Measurements from ENCODE around the gene TREM1.
"Not testable (repeated sequence)": the region's sequence is repeated elsewhere in the genome, so short reads cannot be mapped to it uniquely, and the experiment has no call there.

TREM1 gene

DNA sequence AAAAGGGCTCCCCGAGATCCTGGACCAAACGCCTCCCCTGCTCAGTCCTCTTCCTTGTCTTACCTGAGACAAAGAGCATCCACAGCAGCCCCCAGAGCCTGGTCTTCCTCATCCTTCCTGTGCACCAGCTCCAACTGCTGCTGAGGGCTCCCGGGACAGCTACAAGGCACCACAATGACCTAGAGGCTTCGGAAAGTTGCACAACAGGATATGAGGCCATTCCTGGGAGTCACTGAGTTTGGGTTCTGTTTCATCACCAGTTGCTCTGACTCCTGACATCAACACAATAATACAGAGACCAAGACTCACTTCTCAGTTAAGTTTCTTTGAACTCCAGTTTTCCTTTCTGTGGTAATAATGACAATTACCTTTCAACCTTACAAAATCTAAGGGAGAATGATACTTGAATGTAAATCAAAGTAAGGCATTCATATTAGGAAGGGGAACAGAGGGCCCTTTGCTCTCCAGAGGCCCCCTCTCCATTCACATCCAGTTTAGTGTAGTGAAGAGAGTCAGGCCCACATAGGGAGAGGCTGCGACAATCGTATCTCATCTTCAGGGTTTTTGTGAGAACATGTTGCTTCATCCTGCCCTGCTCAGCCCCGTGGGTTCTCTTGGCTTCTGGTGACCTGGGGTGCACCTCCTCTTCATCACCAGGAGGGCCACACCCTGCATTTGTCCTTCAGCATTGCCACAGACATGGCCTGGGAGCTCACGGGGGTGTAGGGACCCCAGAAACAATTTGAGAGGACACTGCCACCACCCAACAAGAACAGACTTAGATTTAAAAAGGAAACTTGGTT lies at the start of gene TREM1:
Gene TREM1 (minus strand): TSS at position 139 of the 803 bp plus-strand sequence. CDS start 27 bp downstream, at position 112.
- no peak for DNase-seq (ENCODE audit: low read depth)

DNA sequence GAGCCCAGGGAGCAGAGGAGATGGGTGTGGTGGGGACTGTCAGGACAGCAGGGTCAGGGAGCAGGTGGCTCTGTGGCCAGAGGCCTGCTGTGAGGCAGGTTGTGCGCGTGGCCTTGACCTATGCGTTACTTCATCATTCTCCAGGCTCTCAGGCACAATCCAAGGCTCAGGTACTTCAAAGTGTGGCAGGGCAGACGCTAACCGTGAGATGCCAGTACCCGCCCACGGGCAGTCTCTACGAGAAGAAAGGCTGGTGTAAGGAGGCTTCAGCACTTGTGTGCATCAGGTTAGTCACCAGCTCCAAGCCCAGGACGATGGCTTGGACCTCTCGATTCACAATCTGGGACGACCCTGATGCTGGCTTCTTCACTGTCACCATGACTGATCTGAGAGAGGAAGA lies 49.5 kb upstream of the TREM1 start:
- no peak for DNase-seq (ENCODE audit: low read depth)

DNA sequence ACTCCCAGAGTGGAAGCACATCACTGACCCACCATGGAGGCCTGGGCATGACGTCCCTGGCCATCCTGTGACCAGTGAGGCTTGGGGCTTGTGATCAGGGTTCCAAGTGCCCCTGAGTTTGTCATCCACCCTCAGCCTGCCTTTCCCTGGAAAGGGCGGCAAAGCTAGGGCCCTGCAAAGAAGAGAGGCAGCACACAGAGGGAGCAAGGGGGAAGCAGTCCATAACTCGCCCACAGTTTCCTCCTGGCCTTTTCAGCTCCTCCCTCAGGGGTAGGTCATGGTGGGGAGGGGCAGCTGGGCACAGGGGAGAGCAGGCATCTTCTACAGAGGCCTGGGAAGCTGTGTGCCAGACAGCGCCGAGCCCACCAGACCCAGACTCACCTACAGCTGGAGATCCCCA lies 48.8 kb upstream of the TREM1 start, which contains the start of gene NCR2:
Gene NCR2 (plus strand): TSS at position 313 of the 400 bp plus-strand sequence. CDS start 269 bp downstream, outside the sequence.
- DNase-seq (ENCODE audit: low read depth), result no peak

DNA sequence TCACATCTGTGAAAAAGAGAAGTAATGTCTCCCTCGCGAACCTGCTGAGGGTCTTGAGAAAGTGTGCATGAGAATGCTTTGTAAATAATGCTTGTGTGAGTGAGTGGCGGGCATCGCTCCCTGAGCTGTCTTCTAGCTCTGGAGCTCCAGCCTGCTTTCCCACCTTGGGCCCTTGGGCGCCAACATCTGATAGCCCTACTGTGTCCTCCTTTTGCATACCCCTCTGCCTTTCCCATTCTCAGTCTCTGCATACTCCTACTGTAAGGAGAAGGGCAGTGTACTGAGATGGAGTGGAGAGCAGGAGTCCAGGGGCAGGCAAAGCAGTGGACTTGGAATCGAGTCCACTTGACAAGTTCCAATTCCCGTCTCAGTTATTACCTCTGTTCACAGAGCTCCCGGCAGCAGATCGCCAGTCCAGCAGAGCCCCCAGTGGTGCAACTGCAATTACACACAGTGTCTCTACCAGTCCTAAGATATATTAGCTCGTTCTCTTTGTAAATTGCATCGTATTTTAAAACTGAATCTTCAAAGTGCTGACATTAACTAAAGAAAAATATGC lies 48.1 kb upstream of the TREM1 start:
- no peak for DNase-seq (ENCODE audit: low read depth)

DNA sequence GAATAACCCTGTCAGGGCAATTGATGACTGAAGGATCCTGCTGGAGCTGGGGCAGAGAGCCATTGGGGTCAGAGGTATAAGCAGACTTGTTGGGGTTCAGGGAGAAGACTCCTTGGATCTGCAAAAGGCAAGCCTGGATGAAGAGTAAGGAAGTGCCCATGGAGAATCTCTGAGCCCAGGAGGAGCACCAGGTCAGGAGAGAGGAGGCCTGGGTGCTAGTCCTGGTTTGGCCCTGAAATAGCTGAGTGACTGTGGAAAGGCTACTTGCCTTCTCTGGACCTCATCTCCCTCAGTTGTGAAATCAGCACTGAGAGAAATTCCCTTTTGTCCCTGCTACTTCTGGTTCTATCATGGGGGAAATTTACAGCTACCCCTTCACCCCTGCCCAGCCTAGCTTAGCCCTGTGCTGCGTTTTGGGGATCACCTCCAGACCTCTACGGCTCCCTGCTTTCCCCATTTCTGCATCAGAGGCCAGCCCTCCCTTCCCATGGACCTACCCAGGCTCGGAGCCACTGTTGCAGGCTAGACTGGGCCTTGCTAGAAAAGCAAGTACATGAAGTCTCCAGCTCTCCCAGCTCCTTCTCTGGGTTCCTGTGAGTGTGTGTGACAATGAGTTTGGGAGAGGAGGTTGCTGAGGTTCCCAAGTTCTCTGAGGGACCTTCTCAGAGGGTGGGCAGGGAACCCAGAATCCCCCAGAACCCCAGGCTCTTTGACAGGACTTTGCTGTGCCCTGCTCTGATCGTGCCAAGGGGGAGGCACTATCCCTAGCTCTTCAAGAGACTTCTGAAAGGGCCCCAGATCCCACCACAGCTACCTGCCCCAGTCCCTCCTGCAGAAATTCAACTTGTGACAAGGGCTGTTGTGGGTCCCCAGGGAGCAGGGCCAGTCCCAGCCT lies 46.6 kb upstream of the TREM1 start:
- DNase-seq (ENCODE audit: low read depth), result no peak

DNA sequence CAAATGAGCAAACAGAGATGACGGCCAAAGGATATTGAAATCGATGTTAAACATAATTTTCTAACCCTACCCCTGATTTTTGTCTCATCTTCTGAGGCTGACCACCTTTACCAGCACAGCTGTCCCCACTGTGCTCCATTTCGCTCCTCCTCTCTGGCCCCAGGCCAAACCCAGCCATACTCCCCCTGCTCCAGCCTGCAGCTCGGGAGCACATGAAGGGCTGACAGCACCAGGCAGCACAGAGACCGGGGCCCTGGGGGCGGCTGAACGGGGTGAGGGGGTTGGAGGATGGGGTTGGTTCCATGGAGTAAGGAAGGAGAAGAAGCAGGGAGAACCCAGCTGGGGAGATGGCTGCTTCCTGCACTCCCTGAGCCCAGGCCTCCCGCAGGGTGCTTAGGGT lies 45.8 kb upstream of the TREM1 start:
- no peak for DNase-seq (ENCODE audit: low read depth)

DNA sequence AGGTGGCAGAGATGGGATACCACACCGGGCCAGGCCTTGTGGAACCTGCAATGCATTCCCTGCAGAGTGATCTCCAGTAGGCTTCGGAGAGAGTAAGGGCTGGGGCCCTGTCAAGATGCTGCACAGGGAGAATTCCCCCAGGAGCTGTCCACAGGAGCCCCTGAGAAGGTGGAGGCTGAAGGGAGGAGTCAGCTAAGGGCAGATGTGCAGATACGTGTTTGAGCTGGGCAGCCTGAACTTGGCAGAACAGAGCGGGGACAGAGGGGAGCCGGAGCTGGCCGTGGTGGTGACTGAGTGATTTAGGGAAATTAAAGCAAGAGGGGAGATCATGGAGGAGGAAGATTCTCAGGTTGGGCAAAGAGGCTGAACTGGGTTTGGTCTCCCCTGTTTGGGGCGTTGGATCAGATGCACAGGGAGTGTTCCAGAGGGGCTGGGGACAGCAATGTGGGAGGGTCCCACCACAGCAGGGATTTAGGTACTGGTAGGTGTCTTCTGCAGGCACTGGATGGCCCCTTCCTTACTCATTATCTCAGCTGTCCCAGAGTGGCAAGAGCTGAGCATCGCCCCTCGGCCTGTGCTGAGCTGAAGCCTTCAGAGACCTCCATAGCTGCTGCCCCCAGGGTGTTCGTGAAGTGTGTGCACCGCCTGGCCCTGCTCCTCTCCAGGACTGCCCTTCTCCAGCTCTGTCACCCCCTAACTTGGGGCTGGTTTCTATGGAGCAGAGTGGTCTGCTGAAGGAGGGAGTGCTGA lies 45.1 kb upstream of the TREM1 start:
- DNase-seq (ENCODE audit: low read depth), result no peak

DNA sequence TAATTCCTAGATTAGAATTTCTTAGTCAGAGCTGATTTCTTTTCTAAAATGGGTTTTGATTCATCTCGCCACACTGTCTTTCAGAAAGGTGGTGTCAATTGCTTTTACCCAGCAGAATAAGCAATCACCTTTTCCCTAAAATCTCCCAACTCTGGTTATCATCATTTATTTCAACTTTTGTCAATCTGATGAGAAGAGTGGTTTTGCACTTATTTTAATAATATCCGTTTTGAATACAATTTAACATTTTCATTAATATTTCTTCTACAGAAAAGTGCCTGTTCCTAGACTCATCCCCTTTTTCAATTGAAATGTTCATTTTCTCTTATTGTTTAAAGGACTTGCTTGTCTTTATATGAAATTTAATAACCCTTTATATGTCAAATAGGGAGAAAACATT lies 40.7 kb upstream of the TREM1 start:
- no peak for DNase-seq (ENCODE audit: low read depth)

DNA sequence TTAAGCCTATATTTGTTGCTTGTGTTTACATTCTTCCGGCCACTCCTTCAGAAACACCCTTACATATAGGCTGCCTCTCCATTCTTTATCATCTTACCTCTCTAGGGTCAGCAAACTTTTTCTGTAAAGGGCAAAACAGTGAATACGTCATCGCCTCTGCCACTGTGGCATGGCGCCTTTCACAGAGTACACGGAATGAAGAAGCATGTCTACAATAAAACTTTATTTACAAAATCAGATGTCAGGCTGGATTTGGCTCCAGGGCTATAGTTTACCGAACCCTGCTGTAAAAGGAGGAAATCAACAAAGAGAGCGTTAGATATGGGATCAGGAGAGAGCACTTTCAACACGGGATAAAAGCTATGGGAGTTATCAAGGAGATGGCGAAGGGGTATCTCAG lies 39.6 kb upstream of the TREM1 start:
- no peak for DNase-seq (ENCODE audit: low read depth)

DNA sequence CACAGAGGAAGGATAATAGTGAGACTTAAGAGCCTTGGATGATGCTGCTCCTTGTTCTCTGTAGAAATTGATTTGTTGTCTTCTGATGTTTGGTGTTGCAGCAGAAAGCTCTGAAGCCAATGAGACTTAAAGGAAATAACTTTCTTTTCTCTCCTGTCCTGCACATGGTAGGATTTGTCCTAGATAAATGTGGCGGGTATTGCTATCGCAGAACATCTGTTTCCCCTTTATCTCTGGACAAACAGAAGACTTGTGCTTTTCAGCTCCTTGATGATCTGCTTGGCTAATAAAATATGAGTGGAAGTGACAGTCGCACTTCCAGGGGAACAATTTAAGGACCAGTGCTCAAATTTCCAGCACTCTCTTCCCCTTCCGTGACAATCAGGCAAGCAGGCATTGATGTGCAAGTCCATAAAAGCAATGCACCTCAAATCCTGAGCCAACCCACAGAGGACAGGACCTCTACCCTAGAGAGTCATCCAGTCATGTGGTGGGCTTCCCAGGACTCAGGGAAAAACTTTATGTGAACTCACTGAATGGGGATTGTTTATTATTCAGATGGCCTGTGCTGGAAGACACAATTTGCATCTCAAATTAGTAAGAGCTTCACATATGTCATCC lies 39.1 kb upstream of the TREM1 start:
- no peak for DNase-seq (ENCODE audit: low read depth)

DNA sequence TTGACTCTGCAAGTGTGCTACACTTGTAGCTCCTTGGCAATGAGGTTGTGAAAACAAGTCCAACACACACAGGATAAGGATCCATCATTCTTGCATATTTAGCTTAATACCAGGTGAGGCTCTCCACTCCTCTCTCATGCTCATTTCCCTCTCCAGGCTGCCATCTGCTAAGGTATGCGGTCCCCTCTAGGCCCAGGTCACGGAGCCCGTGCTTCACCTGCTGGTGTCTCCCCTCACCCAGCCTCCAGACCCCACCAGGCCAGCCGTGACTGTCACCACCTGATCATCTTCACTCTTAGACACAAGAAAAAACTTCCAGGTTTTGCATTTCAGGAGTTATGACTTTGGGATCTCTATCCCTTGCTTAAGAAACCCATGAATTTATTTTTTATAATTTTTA lies 34.7 kb upstream of the TREM1 start:
- DNase-seq (ENCODE audit: low read depth), result no peak

DNA sequence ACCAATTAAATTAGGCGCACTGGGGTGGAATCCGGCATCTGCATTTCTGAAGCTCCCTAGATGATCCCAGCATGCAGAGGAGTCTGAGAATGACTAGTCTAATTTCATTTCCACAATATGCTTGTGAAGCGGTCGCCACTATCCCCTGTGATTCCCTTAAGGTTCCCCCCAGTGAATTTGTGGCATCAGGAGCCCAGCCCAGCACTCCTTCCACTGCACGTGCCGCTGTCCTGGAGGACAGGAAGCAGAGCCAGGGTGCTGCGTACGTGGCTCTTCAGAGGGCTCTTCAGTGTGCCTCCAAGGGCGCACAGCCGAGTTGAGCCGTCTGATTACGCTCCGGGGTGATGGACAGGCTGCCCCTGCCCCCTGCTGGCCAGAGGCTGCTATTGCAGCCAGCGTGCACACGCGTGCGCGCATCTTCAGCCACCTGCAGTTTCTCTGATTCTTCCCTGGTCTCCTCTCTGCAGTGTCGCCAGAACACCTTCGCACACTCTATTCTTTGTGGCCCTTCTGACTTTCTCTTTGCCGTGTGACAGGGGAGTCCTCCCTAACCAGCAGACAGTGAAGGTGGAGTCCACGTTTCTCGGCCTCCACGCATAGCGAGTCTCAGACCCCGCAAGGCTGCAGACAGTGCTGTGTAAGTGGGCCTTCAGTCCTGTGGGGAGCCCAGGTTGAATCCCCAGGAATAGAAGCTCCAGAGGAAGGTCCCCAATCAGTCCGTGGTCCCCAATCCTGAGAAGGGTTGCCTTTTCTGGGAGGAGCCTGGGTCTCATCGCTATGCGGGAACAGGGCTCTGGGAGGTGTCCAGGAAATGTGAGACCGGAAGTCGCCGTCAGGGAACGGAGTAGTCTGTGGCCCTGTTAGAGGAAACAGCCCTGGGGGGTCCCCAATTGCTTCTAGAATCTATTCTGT lies 32.4 kb upstream of the TREM1 start:
- peak; percentile 78 for DNase-seq (ENCODE audit: low read depth)

DNA sequence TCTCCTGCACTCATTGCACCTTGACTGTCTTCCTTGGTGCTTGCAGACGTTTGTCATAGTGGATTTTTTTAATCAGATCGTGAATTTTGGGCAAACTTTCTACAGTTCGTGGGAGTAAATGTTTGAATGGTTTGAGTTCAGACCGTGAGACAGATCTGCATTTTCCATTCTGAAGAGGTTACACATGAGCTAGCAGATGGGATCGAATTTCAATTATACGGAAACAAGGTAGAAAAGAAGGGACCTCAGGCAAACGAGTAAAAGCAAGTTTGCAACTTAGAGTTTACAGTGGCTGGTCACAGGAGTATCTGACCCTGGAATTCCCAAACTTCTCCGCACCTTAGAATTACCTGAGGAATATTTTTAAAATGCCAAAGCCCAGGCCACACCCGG lies 31.8 kb upstream of the TREM1 start:
- no peak for DNase-seq (ENCODE audit: low read depth)

DNA sequence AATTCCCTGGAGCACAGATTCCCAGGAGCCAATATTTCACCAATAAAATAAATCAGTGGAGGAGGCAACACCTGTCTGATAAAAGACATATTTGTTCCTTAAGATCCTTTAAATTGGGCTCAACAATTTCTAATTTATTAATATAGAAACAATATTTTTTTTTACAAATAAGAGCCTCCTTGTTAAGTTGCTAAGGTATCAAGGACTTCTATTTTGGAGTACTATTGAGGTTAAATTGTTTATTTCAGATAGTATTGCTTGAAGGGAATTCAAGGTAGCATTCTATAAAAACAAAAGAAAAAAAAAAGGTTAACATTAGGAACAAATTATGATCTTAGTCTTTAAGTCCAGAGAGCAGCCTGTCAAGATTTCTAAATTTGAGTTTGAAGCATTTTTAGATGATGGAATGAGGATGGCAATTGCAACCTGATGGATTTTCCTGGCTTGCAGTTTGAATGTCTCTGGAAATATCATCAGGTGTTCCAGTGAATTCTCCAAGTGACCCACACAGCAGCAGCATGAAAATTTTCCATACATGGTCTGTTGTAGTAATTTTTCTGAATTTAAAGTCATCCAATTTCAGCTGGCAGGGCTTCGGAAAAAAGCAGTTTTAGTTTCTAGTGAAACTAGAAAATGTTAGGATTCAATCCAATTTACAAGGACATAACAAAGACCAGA lies 29.6 kb upstream of the TREM1 start:
- DNase-seq (ENCODE audit: low read depth), result no peak

DNA sequence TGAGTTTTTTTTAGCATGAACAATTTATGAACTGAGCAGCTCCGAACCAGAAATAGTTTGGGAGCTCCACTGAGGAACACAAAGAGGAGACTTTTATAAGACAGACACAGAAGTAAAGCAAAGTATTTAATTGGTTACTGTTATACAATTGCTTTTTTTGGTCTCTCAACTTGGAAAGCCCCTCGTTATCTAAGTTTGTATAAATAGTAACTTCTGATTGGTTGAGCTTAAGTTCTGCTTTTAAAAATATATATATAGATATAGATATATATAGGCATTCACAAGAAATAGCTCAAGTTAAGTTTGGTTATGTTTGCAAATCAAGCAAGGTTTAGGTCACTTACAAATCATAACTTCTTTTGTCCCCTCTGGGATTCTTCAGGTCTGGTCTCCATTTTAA lies 28.7 kb upstream of the TREM1 start:
- DNase-seq (ENCODE audit: low read depth), result no peak

DNA sequence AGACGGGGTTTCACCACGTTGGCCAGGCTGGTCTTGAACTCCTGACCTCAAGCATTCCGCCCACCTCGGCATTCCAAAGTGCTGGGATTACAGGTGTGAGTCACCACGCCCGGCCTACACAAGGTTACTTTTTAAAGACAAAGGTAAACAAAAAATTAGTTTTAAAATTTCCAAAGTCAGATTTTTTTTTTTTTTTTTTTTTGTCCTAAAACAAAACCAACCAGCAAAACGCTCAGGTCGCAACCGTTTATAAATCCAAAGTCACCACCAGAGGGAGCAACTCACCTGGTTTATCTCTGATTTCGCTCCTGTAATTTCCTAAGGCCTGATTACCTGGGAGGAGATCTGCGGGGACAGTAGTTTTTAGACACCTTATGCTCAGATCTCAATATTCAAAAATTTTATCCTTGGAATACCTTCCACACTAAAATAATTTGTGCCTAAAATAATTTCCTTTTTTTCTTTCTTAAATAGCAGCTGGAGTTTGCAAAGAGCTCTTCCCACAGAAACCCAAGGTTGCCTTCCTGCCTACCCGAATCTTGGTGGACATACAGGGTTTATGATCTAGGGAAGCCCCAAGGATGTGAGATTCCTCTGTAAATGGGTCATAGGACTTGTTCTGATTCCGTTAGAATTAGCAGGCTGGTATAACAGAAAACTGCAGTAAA lies 19.8 kb upstream of the TREM1 start:
- DNase-seq (ENCODE audit: low read depth), result no peak

DNA sequence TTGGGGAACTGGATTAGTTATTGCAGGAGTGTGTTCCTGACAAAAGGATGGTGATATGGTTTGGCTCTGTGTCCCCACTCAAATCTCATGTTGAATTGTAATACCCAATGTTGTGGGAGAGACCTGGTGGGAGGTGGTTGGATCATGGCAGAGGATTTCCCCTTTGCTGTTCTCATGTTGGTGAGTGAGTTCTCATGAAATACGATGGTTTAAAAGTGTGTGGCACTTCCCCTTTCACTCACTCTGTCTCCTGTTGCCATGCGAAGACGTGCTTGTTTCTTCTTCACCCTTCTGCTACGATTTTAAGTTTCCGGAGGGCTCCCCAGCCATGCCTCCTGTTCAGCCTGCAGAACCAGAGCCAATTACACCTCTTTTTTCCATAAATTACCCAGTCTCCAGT lies 16.2 kb upstream of the TREM1 start:
- DNase-seq (ENCODE audit: low read depth), result no peak

DNA sequence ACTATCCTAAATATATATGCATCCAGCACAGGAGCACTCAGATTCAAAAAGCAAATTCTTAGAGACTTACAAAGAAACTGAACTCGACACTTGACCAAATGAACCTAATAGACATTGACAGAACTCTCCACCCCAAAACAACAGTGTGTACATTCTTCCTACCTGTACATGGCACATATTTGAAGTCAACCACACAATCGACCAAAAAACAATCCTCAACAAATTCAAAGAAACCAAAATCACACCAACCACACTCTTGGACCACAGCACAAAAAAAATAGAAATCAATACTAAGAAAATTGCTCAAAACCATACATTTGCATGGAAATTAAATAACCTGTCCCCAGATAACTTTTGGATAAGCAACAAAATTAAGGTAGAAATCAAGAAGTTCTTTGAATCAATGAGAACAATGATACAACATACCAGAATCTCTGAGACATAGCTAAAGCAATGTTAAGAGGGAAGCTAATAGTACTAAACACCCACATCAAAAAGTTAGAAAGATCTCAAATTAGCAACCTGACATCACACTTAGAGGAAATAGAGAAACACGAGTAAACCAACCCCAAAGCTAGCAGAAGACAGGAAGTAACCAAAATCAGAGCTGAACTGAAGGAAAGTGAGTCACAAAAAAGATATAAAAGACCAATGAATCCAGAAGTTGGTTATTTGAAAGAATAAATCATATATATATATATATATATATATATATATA lies 12.5 kb upstream of the TREM1 start:
- DNase-seq (ENCODE audit: low read depth), result no peak

DNA sequence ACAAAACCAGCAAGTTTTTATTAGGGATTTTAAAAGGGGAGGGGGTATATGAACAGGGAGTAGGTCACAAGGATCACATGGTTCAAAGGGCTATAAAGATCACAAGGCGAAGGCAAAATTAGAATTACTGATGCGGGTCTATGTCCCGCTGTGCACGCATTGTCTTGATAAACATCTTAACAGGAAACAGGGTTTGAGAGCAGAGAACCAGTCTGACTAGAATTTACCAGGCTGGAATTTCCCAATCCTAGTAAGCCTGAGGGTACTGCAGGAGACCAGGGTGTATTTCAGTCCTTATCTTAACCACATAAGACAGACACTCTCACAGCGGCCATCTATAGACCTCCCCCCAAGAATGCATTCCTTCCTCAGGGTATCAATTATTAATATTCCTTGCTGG lies 10.8 kb upstream of the TREM1 start:
- not testable (repeated sequence) for DNase-seq (ENCODE audit: low read depth)
